H54 (cell line): ENCODE measurements around the gene FAM240A.
"Not testable (repeated sequence)": the region's sequence is repeated elsewhere in the genome, so short reads cannot be mapped to it uniquely, and the experiment has no call there.

ENCODE experiments used
- DNase-seq: peaks from one replicate; pipeline ENCODE4 v3.0.0; 2011; ENCODE audit warnings: low spot score, mixed read lengths; ENCODE audit not compliant: insufficient read length
- FAIRE-seq: peaks from 3 replicates; lab custom pipeline; 2011; peaks lifted over from hg19 to GRCh38; lab: Jason Lieb, UNC
- POLR2A ChIP-seq: IDR thresholded peaks from 2 replicates; pipeline ENCODE4 v1.6.1; 2011; ENCODE audit warnings: low read depth, mild to moderate bottlenecking, low read length

FAM240A gene

GRCh38 chr3:46612324-46612723 is at the start of gene FAM240A:
Gene FAM240A, plus strand, starts transcription at chr3:46612525. Its CDS starts 159 bp downstream, at chr3:46612684.
- TF ChIP-seq POLR2A = no peak
- DNase-seq (no peak), FAIRE-seq (no peak)

DNA sequence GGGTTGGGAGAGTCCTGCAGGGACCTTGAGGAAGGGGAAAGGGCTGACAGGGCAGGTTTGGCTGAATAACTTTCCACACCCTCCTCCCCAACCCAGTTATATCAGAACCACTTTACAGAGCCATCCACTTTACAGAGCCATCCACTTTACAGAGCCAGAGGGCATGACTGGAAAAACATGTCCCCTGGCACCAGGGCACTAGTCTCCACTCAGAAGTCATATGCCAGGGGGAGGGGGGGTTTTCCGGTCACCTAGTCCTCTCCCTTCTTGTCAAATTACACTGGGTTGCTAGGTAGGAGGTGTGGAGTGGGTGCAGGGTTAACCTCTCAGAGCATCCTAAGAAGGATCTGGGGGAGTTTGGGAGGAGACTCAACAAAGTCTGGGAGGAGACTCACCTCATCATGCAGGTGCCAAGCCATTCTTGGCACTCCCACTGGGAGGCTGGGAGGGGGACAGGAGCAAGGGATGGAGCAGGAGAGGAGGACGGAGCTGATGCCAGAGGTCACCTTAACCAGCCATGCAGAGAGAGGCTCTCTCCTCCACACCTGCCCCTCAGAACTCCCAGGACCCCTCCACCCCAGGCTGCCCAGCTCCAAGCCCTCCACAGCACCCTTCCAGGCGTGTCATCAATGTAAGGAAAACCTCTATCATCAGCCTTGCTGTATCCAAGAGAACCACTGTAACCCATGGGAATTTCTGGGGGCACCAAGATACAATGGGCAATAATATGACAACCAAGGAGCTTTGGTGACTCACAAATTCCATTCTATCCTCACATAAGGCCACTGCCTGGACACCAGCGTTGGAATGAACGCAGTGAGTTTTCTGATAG is 47.9 kb upstream of the FAM240A start:
- DNase-seq = no peak
- FAIRE-seq = no peak

GRCh38 chr3:46565077-46565476 is 47.2 kb upstream of the FAM240A start:
- DNase-seq (no peak), FAIRE-seq (no peak)
- no peak for TF ChIP-seq POLR2A

More for the DNA sequence above, 47.9 kb upstream of the FAM240A start:
- TF ChIP-seq POLR2A = no peak

DNA sequence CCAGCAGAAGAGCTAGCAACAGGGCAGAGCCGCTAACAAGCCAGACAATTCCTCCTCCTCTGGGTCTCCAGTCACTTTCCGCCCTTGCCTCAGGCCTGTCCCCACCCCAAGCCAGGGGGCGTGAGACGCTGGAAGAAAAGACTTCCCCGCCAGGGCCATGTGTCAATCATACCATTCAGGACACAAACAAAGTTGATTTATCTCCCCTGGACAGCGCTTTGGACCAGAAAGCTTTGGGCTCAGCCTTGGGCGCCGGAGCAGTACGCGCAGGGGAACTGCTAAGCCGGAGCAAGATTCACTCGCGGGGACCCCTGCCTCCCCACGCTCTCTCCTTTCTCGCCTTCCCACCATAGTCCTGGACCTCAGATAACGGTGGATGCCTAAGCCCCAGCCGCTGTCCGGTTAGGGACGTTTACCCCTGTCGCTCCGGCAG is 46.7 kb upstream of the FAM240A start:
- TF ChIP-seq POLR2A = no peak
- no peak for FAIRE-seq
- DNase-seq = no peak

- no peak for TF ChIP-seq POLR2A
- no peak for DNase-seq
- no peak for FAIRE-seq
Measured at GRCh38 chr3:46566040-46566641, 46.2 kb upstream of the FAM240A start, which contains the start of gene LRRC2. Gene LRRC2, minus strand, starts transcription at chr3:46566302. Its CDS starts 14,711 bp downstream, at chr3:46551591.

DNA sequence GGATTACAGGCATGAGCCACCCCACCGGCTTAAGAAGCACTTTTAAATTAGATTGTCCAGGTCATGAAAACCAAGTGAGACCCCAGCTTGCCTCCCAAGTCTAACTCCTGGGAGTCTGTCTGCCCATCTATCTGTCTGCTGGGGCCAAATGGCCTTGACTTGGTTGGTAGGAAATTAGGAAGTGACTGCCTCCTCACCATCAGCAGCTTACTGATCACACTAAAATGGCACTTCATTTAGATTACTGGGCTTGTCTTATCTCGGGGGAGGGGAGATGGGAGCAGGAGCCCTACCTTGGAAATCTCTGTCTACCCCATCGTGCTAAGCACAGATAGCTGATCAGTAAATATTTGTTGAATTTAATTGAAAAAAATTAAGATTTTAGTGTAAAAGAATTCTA is 40.6 kb upstream of the FAM240A start:
- no peak for FAIRE-seq
- DNase-seq = no peak

GRCh38 chr3:46573701-46574100 is 38.6 kb upstream of the FAM240A start:
- DNase-seq (no peak), FAIRE-seq (no peak)
- no peak for TF ChIP-seq POLR2A

More for the DNA sequence above, 40.6 kb upstream of the FAM240A start:
- TF ChIP-seq POLR2A = no peak

DNA sequence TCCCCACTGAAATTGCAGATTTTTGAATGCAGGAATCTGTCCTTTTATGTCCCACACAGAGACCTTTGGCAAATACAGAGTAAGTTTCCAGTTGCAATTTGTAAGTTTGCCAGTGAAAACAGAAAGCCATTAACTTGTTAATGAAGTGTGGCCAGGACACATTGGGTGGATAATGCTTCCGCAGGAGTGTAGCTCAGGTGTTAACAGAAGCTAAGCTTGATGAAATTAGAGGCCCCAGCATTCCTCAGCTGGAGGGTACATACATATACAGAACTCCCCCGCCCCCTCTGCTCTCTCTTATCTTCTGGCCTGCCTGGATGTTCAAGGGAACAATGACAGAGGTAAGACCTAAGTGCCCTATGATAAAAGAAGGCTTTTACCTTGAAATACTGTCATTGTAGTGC is 38.1 kb upstream of the FAM240A start:
- FAIRE-seq (no peak), DNase-seq (no peak)
- TF ChIP-seq POLR2A = no peak

- no peak for FAIRE-seq
Measured at GRCh38 chr3:46574881-46575576, 37.3 kb upstream of the FAM240A start.

GRCh38 chr3:46575577-46576222 is 36.6 kb upstream of the FAM240A start:
- FAIRE-seq (no peak), DNase-seq (no peak)

More at GRCh38 chr3:46574881-46575576, 37.3 kb upstream of the FAM240A start:
- DNase-seq = no peak
- no peak for TF ChIP-seq POLR2A

GRCh38 chr3:46576386-46576785 is 35.9 kb upstream of the FAM240A start:
- FAIRE-seq (no peak), DNase-seq (no peak)
- TF ChIP-seq POLR2A = no peak

More at GRCh38 chr3:46575577-46576222, 36.6 kb upstream of the FAM240A start:
- TF ChIP-seq POLR2A = no peak

- FAIRE-seq (no peak), DNase-seq (no peak)
Measured at GRCh38 chr3:46576879-46577278, 35.4 kb upstream of the FAM240A start.

DNA sequence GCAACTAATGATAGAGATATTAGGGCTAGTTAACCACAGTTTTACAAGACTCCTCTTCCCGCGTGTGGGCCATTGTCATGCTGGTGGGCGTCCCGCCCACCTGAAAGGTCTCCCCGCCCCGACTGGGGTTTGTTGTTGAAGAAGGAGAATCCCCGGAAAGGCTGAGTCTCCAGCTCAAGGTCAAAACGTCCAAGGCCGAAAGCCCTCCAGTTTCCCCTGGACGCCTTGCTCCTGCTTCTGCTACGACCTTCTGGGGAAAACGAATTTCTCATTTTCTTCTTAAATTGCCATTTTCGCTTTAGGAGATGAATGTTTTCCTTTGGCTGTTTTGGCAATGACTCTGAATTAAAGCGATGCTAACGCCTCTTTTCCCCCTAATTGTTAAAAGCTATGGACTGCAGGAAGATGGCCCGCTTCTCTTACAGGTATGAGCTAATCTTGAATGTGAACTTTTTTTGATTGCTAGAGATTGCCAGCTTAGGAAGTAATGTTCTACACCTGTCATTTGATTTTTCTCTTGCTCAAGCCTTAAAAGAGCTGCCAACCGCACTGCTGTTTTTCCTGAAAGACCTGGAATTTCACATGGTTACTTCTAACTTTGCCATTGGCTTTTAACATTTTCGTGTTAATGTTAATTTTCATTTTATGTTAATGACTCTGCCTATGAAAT is 34.6 kb upstream of the FAM240A start:
- DNase-seq, FAIRE-seq: not testable (repeated sequence)

More at GRCh38 chr3:46576879-46577278, 35.4 kb upstream of the FAM240A start:
- no peak for TF ChIP-seq POLR2A
